ENCODE data around the gene RASGRP2. TPM values are rescaled to one million over a fixed set of nuclear protein-coding genes. Genes with fewer than 3 reads are reported as not detected.

Gene RASGRP2
- total RNA-seq, 1 experiment from 2014 or later: not detected

- no peaks in the 10 kb centered on the region for H3K36me3 Mint-ChIP-seq (ENCODE audit: insufficient read depth, unreplicated experiment)
Observed at GRCh38 chr11:64690235-64690634, 53.7 kb downstream of the RASGRP2 start.

GRCh38 chr11:64688534-64688982, 55.4 kb downstream of the RASGRP2 start:
- Mint-ChIP-seq H3K4me3 (ENCODE audit: unreplicated experiment) (no peak overlapping the region), H3K4me1 (ENCODE audit: insufficient read depth, unreplicated experiment) (peaks cover 13% of the 10 kb centered on the region), H3K27ac (ENCODE audit: low read depth, unreplicated experiment) (no peak overlapping the region), H3K27me3 (ENCODE audit: insufficient read depth, unreplicated experiment) (peaks cover 47% of the 10 kb centered on the region), H3K36me3 (ENCODE audit: insufficient read depth, unreplicated experiment) (peaks cover 6% of the 10 kb centered on the region), H3K9me3 (ENCODE audit: unreplicated experiment) (no peaks in the 10 kb centered on the region)
- no TSS peak for BruUV-seq (replicated peaks)
- TF ChIP-seq CTCF (IDR thresholded peaks at IDR 0.05; ENCODE audit: unreplicated experiment): peak; percentile 86
- peak; percentile 83 for DNase-seq (ENCODE audit: unreplicated experiment)
- ChIA-PET CTCF (interaction anchor here (0.5 to 3.6 kb wide), 35 partner anchors 10 to 565 kb away, joined by 3 to 44 read pairs (median 4); partner anchors contain the start of genes NRXN2 and RASGRP2), POLR2A (interaction anchor here (0.6 to 0.9 kb wide), 4 partner anchors 16 to 433 kb away, joined by 3 to 4 read pairs (median 3); no protein-coding TSS in a partner anchor)
- intact Hi-C loops (cut with micrococcal nuclease): loop anchor here (1.0 kb wide), 1 partner anchor 35 kb away; the partner anchor contains the start of gene NRXN2

More at GRCh38 chr11:64690235-64690634, 53.7 kb downstream of the RASGRP2 start:
- DNase-seq (ENCODE audit: unreplicated experiment): no peak
- no peak for TF ChIP-seq CTCF (IDR thresholded peaks at IDR 0.05; ENCODE audit: unreplicated experiment)
- no peak overlapping the region for H3K27ac Mint-ChIP-seq (ENCODE audit: low read depth, unreplicated experiment)
- no peaks in the 10 kb centered on the region for H3K4me1 Mint-ChIP-seq (ENCODE audit: insufficient read depth, unreplicated experiment)
- peaks cover 50% of the 10 kb centered on the region for H3K27me3 Mint-ChIP-seq (ENCODE audit: insufficient read depth, unreplicated experiment)
- no peaks in the 10 kb centered on the region for H3K9me3 Mint-ChIP-seq (ENCODE audit: unreplicated experiment)
- POLR2A ChIA-PET: no interaction called here
- intact Hi-C loops (cut with micrococcal nuclease): no loop called here
- CTCF ChIA-PET: interaction anchor here (0.8 to 2.9 kb wide), 10 partner anchors 9 to 603 kb away, joined by 3 to 34 read pairs (median 5); partner anchors contain the start of gene RASGRP2
- H3K4me3 Mint-ChIP-seq (ENCODE audit: unreplicated experiment): no peak overlapping the region
- no TSS peak for BruUV-seq (replicated peaks)

- TF ChIP-seq CTCF (IDR thresholded peaks at IDR 0.05; ENCODE audit: unreplicated experiment): no peak
- BruUV-seq (replicated peaks): no TSS peak
- ChIA-PET CTCF (interaction anchor here (0.6 to 3.6 kb wide), 21 partner anchors 9 to 433 kb away, joined by 3 to 44 read pairs (median 7); partner anchors contain the start of genes NRXN2 and RASGRP2), POLR2A (interaction anchor here (0.9 kb wide), 1 partner anchor 31 kb away, joined by 4 read pairs; no protein-coding TSS in a partner anchor)
- peaks cover 6% of the 10 kb centered on the region for H3K36me3 Mint-ChIP-seq (ENCODE audit: insufficient read depth, unreplicated experiment)
- H3K9me3 Mint-ChIP-seq (ENCODE audit: unreplicated experiment): no peaks in the 10 kb centered on the region
- H3K4me1 Mint-ChIP-seq (ENCODE audit: insufficient read depth, unreplicated experiment): peaks cover 13% of the 10 kb centered on the region
- peaks cover 42% of the 10 kb centered on the region for H3K27me3 Mint-ChIP-seq (ENCODE audit: insufficient read depth, unreplicated experiment)
- H3K4me3 Mint-ChIP-seq (ENCODE audit: unreplicated experiment): no peak overlapping the region
- H3K27ac Mint-ChIP-seq (ENCODE audit: low read depth, unreplicated experiment): no peak overlapping the region
- DNase-seq (ENCODE audit: unreplicated experiment): no peak
- intact Hi-C loops (cut with micrococcal nuclease): loop anchor here (1.0 kb wide), 1 partner anchor 35 kb away; the partner anchor contains the start of gene NRXN2
Observed at GRCh38 chr11:64687643-64688533, 56.1 kb downstream of the RASGRP2 start.

- intact Hi-C loops (cut with micrococcal nuclease): no loop called here
- POLR2A ChIA-PET: no interaction called here
Observed at GRCh38 chr11:64687204-64687603, 56.7 kb downstream of the RASGRP2 start.

More at GRCh38 chr11:64687204-64687603, 56.7 kb downstream of the RASGRP2 start:
- H3K36me3 Mint-ChIP-seq (ENCODE audit: insufficient read depth, unreplicated experiment): peaks cover 6% of the 10 kb centered on the region
- CTCF ChIA-PET: interaction anchor here (0.7 to 3.6 kb wide), 3 partner anchors 13 to 49 kb away, joined by 3 to 44 read pairs (median 8); no protein-coding TSS in a partner anchor
- peaks cover 35% of the 10 kb centered on the region for H3K27me3 Mint-ChIP-seq (ENCODE audit: insufficient read depth, unreplicated experiment)
- H3K9me3 Mint-ChIP-seq (ENCODE audit: unreplicated experiment): no peaks in the 10 kb centered on the region
- no peak overlapping the region for H3K27ac Mint-ChIP-seq (ENCODE audit: low read depth, unreplicated experiment)
- BruUV-seq (replicated peaks): no TSS peak
- peaks cover 13% of the 10 kb centered on the region for H3K4me1 Mint-ChIP-seq (ENCODE audit: insufficient read depth, unreplicated experiment)
- no peak overlapping the region for H3K4me3 Mint-ChIP-seq (ENCODE audit: unreplicated experiment)
- no peak for DNase-seq (ENCODE audit: unreplicated experiment)
- no peak for TF ChIP-seq CTCF (IDR thresholded peaks at IDR 0.05; ENCODE audit: unreplicated experiment)

All from MCF 10A (cell line).